NOMO-1 (cell line): Measurements from ENCODE around the gene PROK1.

Experiments
- DNase-seq, 2 experiments: peaks; one replicate each; lab custom pipeline; 2025; ENCODE audit not compliant: unreplicated experiment in 2 of 2; lab: John Stamatoyannopoulos, UW

Gene PROK1

GRCh38 chr1:110464340-110464739 lies 13.4 kb downstream of the PROK1 start:
- DNase-seq = no peak

- DNase-seq = no peak
These were observed 14.3 kb downstream of the PROK1 start for GRCh38 chr1:110465038-110465813.

GRCh38 chr1:110465814-110466380 lies 14.9 kb downstream of the PROK1 start:
- DNase-seq = no peak

GRCh38 chr1:110466646-110467280 lies 15.8 kb downstream of the PROK1 start:
- DNase-seq = no peak

- no peak for DNase-seq
These were observed 20.2 kb downstream of the PROK1 start for GRCh38 chr1:110471131-110471530.

- no peak for DNase-seq
These were observed 21.6 kb downstream of the PROK1 start for GRCh38 chr1:110472546-110472945.

- no peak for DNase-seq
These were observed 23.5 kb downstream of the PROK1 start for GRCh38 chr1:110474444-110474843.

GRCh38 chr1:110475362-110476027 lies 24.5 kb downstream of the PROK1 start:
- DNase-seq = no peak

- DNase-seq = no peak
These were observed 25.2 kb downstream of the PROK1 start for GRCh38 chr1:110476028-110476765.

GRCh38 chr1:110477041-110477440 lies 26.1 kb downstream of the PROK1 start:
- no peak for DNase-seq

- DNase-seq = no peak
These were observed 26.6 kb downstream of the PROK1 start for GRCh38 chr1:110477445-110477957.

GRCh38 chr1:110477967-110478640 lies 27.2 kb downstream of the PROK1 start:
- no peak for DNase-seq

- DNase-seq = no peak
These were observed 27.9 kb downstream of the PROK1 start for GRCh38 chr1:110478886-110479285.

- no peak for DNase-seq
These were observed 29.6 kb downstream of the PROK1 start for GRCh38 chr1:110480356-110481096.

- DNase-seq = peak in 1 of 2 experiments; percentile 35
These were observed 31.1 kb downstream of the PROK1 start for GRCh38 chr1:110481968-110482623.

- no peak for DNase-seq
These were observed 31.8 kb downstream of the PROK1 start for GRCh38 chr1:110482662-110483307.

GRCh38 chr1:110483308-110483685 lies 32.3 kb downstream of the PROK1 start:
- no peak for DNase-seq

GRCh38 chr1:110484801-110485200 lies 33.9 kb downstream of the PROK1 start:
- DNase-seq = no peak
